ENCODE measurements around the gene PDXDC1.
"Not testable (repeated sequence)": the region's sequence is repeated elsewhere in the genome, so short reads cannot be mapped to it uniquely, and the experiment has no call there.

- not testable (repeated sequence) for TF ChIP-seq CTCF (conservative IDR thresholded peaks at IDR 0.05; ENCODE audit: low read depth, low read length); EZH2 (IDR thresholded peaks at IDR 0.05; ENCODE audit: low read length, unreplicated experiment); EZH2phosphoT487 (IDR thresholded peaks at IDR 0.05; ENCODE audit: borderline replicate concordance, low read length)
These were observed 44.6 kb upstream of the PDXDC1 start for GRCh38 chr16:14930246-14930645.
